ENCODE data around the gene SMARCD3.

The SMARCD3 gene

DNA sequence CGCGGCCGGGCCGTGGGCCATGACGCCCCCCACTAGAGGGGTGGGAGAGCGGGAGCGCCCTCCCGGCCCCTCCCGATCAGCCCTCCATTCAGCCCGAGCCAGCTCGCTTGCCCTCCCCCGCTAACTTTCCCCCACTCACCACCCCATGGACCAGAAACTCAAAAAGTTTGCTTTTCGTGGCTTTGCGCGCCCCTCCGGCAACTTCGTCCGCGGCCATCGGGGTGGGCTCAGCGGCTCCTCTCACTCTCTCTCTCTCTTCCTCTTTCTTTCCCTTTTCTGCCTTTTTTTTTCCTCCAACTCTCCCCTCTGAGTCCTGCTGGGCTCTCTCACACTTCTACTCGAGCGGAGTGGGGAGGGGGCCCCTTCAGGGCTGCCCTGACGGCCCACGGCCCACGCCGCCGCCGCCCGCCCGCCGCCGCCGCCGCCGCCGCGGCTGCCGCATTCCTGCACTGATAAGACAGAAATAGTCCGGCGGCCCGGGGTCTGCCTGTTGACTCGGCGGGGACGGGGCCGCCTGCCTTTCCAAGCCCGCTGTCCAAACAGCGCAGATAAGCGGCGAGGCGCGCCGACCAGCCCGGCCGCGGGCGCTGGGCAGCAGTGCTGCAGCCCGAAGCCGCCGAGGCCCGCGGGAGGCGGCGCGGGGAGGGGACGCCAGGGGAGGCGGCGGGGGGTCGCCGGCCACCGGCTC lies at the start of gene SMARCD3:
SMARCD3 (minus strand) TSS at position 349 of the 688 bp plus-strand sequence; CDS start at position 217, 132 bp downstream.
- DNase-seq: peak in 1 of 2 experiments; percentile 46

DNA sequence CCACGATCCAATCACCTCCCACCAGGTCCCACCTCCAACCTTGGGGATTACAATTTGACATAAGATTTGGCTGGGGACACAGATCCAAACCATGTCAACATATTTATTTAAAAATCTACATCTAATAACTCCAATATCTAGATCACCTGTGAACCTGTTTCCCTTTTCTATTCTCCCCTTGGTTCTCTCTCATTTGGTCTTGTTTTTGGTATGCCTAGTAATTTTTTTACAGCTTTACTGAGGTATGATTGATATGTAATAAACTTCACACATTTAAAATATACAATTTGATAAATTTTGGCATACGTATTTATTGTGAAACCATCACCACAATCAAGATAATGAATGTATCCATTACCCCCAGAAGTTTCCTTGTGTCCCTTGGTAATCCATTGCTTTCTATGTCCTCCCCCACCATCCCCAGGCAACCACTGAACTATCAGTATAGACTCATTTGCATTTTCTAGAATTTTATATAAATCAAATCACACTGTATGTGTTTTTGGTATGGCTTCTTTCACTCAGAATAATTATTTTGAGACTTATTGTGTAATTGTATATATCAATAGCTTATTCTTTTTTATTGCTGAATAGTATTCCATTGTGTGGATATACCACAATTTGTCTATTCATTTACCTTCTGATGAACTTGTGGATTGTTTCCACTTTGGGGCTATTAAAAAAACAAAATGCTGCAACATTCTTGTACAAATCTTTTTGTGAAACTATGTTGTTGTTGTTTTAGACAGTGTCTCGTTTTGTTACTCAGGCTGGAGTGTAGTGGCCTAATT lies 47.9 kb upstream of the SMARCD3 start:
- no peak for DNase-seq

DNA sequence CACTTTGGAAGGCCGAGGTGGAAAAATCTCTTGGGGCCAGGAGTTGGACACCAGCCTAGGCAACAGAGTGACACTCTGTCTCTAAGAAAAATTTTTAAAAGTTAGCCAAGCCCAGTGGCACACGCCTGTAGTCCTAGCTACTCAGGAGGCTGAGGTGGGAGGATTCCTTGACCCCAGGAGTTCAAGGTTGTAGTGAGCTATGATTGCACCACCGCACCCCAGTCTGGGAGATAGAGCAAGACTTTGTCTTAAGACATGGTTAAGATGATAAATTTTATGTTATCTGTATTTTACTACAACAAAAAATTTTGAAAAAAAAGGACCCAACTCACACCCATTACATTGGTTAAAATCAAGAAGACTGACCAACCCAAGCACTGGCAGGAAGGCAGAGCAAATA lies 44.4 kb upstream of the SMARCD3 start:
- DNase-seq: no peak

DNA sequence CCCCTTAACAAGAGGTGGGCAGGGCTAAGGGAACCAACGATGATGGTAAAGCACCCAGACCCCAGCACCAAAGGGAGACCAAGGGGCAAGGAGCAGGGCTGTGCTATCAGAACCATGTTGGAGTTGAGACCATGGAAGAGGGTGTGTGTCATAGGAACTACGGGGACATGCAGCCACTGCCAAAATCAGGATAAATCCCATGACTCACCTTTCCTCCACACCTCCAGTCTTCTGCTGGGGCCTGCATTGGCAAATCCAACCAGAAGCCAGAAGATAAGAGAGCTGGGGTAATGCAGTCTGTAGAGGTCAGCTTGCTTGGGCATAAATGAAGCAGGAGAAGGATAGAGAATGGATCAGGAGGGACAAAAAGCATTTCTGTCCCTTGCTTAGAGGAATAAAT lies 42.7 kb upstream of the SMARCD3 start:
- DNase-seq: no peak

DNA sequence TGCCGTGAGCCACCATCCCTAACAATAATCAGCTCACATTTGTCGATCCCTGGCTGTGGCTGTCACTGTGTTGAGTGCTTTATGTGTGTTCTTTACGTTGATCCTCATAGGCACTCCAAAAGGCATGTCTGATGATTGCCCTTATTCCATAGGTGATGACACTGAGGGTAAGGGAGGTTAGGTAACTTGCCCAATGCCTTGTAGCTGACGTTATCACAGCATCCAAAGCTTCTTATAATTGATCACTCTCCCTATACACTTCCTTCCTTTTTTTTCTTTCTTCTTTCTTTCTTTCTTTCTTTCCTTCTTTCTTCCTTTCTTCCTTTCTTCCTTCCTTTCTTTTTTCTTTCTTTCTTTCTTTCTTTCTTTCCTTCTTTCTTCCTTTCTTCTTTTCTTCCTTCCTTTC lies 41.9 kb upstream of the SMARCD3 start:
- no peak for DNase-seq

DNA sequence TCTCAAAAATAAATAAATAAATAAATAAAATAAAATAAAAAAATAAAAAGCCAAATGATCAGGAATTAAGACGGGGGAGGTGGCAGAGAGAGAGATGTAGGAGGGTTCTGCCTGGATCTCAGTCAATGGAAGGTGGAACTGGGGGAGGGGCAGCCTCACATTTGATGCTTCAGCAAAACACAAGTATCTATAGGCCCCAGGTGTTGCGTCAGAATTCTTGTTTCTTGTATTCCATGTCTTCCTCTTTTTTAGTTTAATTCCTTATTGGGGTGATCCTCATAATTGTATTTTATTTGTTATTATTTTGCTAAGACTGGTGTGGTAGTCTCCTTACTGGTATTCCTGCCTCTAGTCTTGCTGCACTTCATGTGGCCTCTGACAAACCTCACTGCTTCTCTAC lies 41.4 kb upstream of the SMARCD3 start:
- no peak for DNase-seq

DNA sequence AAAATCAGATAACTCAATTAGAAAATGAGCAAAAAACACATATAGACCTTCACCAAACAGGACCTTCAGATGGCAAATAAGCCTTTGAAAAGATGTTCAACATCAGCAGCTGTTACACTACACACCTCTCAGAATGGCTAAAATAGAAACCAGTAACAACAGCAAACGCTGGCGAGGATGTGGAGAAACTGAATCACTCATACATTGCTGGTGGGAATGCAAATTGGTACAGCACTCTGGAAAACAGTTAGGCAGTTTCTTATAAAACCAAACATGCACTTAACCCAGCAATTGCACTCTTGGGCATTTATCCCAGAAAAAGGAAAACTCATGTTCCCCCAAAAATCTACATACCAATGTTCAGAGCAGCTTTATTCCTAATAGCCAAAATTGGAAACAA lies 37.7 kb upstream of the SMARCD3 start:
- DNase-seq: no peak

DNA sequence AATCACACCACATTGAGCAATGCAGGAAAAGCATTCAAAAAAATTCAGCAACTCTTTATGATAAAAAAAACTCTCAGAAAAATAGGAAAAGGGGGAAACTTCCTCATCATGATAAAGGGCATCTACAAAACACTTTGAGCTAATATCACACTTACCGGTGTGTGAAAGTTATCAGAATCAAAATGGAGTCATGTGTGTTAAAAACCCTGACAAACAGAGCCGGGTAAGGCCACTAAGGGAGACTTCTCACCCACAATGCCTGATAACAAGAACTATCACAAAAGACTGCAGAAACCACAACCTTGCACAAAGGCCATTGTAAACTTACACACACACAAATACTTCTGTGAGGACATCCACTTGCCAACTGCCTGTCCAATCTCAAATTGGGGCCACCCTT lies 34.8 kb upstream of the SMARCD3 start:
- DNase-seq: no peak

DNA sequence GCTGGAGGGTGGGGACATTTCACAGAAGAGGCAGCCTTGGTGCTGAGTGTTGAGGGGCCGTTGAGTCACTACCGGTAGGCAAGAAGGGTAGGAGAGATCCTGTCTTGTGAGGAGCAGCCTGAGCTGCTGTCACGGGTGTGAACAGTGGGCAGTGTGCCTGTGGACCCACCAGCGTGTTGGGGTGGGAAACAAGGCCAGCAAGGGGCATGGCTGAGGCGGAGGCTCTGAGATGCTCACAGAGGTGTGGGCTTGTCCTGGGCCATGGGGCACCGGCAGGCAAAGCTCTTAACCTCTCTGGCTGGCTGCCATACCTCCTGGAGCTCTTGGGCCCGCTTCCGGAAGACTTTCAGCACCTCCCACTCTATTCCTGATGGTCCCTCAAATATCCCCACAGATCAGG lies 33.6 kb upstream of the SMARCD3 start:
- DNase-seq: no peak

DNA sequence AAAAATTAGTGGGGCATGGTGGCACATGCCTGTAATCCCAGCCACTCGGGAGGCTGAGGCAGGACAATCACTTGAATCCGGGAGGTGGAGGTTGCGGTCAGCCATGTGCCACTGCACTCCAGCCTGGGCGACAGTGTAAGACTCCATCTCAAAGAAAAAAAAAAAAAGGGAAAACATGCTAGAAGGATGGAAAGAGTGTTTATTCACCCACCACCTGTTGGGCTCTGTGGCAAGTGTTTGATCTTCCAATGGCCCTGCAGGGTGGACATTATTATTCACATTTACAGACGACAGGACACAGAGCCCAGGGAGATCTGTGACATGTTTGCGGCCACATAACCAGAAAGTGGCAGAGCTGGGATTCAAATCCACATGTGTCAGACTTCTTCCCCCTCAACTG lies 33.2 kb upstream of the SMARCD3 start:
- no peak for DNase-seq

DNA sequence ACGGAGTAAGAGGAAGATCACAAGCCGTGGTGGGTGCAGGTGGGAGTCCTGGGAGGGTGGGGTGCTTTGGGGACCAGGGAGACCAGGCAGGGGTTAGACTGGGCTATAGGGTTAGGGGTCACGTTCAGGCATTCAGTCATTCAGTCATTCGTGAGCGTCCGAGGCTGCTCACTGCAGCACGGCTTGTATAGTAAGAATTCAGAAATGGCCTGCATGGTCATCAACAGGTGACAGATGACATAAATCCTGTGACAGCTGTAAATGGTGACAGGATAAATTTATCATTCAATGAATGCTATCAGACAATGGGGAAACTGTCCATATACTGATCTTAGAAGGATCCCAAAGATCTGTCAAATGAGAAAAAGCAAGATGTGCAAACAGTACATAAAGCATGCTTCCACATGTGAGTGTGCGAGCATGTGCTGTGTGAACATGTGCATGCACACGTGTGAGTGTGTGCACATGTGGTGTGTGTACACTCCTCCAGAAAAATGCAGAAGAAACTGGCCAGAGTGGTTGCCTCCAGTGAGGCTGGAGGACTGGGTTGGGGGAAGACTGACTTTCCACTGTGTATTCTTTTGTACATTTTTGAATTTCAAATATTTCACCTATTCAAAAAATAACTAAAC lies 32.0 kb upstream of the SMARCD3 start:
- no peak for DNase-seq

DNA sequence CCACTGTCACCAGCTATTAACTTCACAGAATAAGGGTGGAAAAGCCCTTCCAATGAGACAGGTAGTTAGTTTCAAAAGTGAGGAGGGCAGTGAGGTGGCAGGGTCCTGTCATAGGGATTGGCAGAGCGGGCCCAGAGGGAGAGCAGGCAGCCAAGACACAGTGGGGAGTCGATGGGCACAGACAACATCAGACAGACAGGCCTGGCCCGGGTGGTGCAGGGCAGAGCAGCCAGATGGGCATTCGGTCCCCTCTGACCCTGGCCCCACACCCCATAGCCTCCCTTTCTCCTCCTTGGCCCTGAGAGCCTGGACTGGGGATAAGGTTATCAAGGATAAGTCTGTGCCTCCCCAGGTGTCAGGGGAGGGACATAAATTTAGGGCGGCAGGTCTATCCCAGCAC lies 31.4 kb upstream of the SMARCD3 start:
- DNase-seq: no peak

DNA sequence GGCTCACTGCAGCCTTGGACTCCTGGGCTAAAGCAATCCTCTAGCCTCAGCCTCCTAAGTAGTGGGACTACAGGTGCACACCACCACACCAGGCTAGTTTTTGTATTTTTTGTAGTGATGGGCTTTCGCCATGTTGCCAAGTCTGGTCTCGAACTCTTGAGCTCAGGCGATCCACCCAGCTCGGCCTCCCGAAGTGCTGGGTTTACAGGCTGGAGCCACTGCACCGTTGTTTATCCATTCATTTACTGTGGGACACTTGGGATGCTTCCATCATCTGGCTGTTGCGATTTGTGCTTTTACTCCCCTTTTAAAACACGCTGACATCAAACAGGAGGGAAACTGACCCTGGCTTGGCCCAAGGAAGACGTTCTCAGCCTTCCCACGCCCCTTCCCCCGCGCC lies 30.5 kb upstream of the SMARCD3 start:
- DNase-seq: no peak

DNA sequence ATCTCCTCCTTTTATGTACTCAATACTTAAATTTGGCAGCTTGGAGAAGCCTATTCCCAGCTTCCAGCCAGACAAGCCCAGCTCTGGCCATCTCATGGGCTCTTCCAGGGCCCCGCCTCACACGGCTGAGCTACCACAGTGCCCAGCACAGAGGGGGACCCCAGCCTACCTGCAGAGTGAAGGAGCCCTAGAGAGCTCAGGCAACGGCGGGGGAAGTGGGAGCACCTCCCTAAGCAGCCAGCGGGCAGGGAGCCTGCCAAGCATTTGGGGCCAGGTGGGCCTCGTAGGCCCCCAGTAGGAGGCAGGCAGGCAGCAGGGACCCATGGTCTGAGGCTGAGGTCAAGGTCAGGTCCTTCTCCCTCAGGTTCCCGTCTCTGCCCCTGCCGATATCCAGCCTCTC lies 29.1 kb upstream of the SMARCD3 start:
- DNase-seq: no peak

DNA sequence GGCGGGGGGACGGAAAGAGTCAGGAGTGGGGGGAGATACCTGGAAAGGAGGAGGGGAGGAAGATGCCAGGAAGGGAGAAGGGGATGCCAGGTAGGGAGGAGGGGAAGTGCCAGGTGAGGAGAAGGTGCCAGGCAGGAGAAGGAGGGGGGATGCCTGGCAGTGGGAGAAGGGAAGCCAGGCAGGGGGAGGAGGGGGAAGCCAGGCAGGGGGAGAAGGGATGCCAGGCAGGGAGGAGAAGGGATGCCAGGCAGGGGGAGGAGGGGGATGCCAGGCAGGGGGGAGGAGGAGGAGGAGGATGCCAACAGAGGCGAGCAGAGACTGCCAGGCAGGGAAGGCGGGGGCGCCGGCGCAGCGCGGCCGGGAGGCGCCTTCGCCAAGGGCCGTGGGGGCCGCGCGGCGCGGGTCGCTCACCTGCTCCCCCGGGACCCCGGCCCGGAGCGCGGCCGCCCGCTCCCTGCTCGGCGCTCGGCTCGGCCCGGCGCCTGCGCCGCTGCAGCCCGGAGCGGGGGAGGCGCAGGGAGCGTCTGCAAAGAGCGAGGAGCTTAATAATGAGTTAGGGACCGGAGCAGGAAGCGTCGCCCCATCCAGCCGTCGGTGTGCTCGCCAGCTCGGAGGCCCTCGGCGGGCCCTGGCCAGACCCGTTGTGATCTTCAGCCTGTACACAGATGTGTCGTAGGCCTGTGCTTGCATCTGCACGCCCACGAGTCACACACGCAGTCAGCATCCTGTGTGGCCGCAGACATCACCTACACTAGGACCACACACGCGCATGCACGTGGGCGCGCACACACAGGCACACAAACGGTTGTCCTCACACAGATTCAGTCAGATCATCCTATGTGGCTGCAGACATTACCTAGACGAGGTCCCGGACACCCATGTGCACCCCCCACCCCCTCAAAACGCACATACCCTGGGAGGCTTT lies 28.4 kb upstream of the SMARCD3 start:
- peak; percentile 50 to 72 for DNase-seq

DNA sequence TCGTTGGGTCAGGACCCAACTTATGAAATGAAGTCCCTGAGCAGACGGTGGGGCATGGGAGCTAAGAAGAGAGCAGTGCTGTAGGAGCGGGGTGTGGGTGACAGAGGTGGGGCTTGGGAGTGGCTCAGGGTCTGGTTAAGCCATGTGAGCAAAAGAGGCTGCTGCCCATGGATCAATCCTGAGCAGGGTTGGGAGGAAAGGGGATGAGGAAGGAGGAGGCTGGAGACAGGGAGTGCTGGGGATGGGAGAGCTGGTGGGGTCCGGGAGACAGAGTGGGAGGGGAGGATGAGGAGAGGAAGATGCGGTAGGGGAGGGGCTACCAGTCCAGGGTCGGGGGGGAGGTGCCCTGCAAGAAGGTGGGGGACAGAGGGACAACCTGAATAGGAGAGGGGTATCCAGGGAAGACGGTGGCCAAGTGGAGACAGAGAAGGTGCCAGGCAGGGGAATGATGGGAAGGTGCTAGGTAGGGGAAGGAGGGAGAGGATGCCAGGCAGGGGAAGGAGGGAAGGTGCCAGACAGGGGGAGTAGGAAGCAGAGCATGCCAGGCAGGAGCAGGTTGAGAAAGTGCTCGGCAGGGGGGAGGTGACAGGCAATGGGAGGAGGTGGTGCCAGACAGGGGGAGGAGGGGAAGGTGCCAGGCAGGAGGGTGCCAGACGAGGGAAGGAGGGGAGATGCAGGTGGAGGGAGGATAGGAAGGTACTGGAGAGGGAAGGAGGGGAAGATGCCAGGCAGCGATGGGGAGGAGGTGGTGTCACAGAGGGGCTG lies 27.5 kb upstream of the SMARCD3 start:
- DNase-seq: no peak

DNA sequence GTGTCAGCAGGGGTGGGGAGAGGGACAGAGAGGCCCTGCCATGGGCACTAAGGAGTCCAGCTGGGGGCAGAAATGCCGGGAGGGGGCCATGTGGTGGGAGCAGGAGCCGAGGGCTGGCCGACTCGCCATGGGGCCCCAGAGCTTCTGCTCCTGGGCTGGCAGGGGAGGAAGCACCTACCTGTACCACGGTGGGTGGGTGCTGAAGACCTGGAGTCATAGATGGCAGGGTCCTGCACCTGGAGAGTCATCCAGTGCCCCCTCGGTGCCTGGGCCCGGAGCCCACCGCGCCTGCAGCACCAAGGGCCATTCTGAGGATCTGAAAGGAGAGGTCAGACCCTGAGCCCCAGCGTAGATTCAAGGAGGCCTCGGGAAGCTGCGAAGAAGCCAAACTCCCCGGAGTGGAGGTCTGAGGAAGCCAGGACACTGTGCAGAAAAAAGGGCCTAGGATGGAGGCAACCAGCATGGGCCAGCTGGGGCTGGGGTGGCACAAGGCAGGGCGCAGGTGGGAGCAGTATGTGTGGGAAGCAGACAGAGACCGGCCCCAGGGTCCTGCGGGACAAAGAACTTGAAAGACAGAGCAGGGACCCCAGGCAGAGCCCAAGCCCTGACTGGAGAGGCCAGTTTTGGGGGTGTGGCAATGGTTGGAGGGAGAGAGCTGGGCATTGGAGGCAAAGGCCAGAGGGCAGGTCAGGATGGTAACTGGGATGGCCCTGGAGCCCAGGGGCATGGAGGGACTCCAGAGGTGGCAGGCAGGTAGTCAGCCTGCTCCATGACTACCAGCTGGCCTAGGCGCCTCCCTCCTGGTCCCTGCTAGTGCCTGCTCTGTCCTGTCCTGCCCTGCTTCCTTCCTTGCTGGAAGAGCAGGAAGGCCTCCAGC lies 26.7 kb upstream of the SMARCD3 start:
- DNase-seq: no peak

DNA sequence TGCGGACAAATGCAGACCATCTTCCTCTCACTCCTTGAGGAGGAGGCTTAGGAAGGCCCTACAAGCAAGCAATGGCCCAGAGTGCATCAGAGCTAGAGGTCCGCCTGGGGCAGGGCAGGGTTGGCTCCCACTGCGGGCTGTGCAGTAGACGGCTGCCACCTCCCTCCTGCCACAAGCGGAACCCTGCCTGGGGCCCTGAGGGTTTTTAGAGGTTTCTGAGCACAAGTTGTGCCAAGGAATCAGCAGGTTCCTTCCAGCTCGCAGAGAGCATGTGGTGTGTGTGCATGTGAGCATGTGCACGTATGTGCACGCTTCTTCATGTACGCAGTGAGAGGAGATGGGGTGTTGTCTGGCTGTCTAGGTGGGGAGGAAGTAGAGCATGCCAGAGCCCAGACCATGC lies 25.9 kb upstream of the SMARCD3 start:
- no peak for DNase-seq

DNA sequence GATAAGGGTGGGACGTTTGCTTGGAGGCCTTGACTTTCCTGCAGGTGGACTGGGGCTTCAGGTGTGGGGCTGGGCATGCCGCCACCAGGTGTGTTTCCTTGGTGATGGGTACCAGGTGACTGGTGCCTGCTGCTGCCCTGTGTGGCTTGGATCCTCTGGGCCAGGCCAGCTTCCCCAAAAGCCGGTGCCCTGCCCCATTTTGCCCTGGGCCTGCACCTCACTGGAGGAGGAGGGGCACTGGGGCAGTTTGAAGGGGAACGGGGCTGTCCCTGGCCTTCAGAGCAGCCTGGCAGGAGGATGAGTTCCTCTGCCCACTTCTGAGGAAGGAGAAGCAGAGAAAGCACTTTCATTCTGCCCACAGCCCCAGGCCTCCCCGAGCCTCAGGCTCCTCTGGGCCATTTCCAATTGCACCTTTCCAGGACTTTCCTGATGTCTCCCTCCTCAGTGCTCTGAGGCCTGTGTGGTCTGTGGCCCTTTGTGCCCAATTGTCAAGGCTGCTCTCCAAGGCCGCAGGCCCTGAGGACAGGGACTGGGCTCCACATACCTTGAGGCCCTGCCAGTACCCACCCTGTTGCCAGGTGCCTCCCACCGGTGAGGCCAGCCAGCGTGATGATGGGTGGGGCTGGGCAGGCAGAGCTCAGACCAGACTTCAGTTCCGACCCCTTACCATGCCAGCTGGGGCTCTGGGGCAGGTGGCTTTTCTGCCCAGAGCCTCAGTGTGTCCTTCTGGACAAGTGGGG lies 25.3 kb upstream of the SMARCD3 start:
- DNase-seq: no peak

DNA sequence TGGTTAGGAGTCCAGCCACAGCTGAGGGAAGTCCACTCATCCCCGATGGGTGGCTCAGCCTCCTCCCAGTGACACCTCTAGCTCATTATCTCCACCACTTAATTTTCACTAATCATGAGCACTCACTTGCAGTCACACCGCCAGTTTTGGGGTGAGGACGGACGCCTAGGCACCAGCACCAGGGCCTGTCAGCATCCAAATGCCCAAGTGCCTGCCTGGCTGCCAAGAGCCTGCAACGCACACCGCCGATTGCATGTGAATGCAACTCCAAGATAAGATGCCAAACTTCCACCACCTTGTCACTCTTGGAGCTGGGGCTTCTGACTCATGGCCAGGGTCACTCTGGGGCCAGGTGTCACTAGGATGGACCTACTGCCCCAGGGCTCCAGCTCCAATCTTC lies 24.4 kb upstream of the SMARCD3 start:
- DNase-seq: no peak

All from NCI-H1930 (cell line).